ENCODE data around the gene FLAD1.

DNA sequence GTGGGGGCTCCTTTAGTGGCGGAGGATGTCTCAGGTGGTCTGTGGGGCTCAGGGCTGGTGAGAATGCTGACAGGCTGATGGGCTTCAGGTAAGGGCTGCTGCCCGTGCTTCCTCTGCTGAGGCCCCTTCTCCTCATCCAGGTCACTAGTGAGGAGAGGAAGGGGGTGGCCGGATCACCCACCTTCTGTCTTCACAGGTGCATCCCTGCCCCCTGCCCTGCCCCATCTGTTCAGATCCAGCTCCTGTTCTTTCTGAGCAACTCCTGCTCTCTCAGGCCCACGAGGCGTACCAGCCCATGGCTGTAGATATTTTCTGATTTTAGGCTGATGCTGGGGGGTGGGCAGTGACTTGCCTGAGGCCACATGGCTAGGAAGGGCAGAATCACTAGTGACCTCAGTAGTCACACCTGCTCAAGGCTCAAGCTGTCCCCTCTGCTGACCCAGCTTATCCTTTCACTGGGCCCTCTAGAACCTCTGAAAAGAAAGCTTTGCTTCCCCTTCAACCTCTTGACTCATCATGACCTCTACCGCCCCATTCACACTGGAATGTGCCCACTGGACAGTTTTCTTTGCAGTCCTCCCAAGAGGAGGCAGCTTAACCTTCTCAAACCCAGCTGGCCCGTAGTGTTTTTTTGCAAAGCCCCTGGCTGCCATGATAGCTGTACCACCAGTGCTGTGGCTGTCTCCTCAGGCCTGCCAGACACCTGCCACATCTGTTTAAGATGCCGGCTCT is 35.6 kb downstream of the FLAD1 start:
- TF ChIP-seq POLR2A (IDR thresholded peaks at IDR 0.05): no peak
- TF ChIP-seq, protein P1, sequence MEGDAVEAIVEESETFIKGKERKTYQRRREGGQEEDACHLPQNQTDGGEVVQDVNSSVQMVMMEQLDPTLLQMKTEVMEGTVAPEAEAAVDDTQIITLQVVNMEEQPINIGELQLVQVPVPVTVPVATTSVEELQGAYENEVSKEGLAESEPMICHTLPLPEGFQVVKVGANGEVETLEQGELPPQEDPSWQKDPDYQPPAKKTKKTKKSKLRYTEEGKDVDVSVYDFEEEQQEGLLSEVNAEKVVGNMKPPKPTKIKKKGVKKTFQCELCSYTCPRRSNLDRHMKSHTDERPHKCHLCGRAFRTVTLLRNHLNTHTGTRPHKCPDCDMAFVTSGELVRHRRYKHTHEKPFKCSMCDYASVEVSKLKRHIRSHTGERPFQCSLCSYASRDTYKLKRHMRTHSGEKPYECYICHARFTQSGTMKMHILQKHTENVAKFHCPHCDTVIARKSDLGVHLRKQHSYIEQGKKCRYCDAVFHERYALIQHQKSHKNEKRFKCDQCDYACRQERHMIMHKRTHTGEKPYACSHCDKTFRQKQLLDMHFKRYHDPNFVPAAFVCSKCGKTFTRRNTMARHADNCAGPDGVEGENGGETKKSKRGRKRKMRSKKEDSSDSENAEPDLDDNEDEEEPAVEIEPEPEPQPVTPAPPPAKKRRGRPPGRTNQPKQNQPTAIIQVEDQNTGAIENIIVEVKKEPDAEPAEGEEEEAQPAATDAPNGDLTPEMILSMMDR (IDR thresholded peaks at IDR 0.05 in 4 of 5, conservative IDR thresholded peaks at IDR 0.05 in 1 of 5): no peak

Data from gastrocnemius medialis (tissue), 4 donors.